ENCODE data around the gene OR4M1.
"Not testable (repeated sequence)": the region's sequence is repeated elsewhere in the genome, so short reads cannot be mapped to it uniquely, and the experiment has no call there.

OR4M1 gene

GRCh38 chr14:19823178-19823577 is 49.9 kb downstream of the OR4M1 start:
- no peak overlapping the region for H3K4me3 ChIP-seq (replicated peaks in 1 of 2; ENCODE audit: low read depth in 2 of 2, low read length in 2 of 2)
- peak in 1 of 2 donors; percentile 5 for DNase-seq (ENCODE audit: low read depth in 2 of 2)
- TF ChIP-seq, protein P1, sequence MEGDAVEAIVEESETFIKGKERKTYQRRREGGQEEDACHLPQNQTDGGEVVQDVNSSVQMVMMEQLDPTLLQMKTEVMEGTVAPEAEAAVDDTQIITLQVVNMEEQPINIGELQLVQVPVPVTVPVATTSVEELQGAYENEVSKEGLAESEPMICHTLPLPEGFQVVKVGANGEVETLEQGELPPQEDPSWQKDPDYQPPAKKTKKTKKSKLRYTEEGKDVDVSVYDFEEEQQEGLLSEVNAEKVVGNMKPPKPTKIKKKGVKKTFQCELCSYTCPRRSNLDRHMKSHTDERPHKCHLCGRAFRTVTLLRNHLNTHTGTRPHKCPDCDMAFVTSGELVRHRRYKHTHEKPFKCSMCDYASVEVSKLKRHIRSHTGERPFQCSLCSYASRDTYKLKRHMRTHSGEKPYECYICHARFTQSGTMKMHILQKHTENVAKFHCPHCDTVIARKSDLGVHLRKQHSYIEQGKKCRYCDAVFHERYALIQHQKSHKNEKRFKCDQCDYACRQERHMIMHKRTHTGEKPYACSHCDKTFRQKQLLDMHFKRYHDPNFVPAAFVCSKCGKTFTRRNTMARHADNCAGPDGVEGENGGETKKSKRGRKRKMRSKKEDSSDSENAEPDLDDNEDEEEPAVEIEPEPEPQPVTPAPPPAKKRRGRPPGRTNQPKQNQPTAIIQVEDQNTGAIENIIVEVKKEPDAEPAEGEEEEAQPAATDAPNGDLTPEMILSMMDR (IDR thresholded peaks at IDR 0.05; ENCODE audit: low read depth, low read length) = no peak

DNA sequence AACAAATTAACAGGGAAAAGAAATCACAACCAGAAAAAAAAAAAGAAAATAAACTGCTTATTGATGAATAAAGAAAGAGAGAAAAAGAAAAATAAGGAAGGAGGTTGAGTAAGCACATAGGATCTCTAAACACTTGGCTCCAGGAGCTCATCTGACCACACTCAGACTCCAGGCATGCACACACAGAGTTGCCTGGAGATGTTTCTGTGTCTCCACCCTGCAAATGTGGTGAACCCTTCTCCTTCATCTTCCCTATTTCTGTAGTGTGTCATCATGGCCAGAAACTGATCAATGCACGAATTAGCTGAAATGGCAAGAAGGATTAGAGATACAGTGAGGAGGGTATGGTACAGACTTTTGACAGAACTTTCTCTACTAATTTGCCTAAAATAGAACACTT is 50.5 kb downstream of the OR4M1 start:
- TF ChIP-seq, protein P1 (IDR thresholded peaks at IDR 0.05; ENCODE audit: low read depth, low read length) = no peak
- no peak overlapping the region for H3K4me3 ChIP-seq (replicated peaks in 1 of 2; ENCODE audit: low read depth in 2 of 2, low read length in 2 of 2)
- peak in 1 of 2 donors; percentile 47 for DNase-seq (ENCODE audit: low read depth in 2 of 2)

- not testable (repeated sequence) for DNase-seq (ENCODE audit: low read depth in 2 of 2); H3K4me3 ChIP-seq (replicated peaks in 1 of 2; ENCODE audit: low read depth in 2 of 2, low read length in 2 of 2)
These were observed 54.4 kb downstream of the OR4M1 start for GRCh38 chr14:19827626-19828244.

DNA sequence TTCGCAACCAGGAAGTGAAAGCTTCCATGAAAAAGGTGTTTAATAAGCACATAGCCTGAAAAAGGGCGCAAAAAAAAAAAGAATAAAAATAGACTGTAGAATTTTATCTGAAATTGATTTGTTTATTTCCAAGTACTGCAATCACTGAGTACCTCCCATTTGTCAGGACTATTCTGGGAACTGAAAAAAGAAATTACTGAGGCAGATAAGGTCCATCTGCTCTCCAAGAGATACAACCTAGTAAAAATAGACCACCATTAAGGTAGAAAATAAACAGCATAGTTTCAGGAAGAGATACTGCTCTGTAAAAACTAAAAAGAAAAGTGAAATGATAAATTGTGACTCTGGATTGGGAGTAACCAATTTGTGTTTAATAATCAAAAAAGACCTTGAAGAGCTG is 55.0 kb downstream of the OR4M1 start:
- H3K4me3 ChIP-seq (replicated peaks in 1 of 2; ENCODE audit: low read depth in 2 of 2, low read length in 2 of 2) = no peak overlapping the region
- no peak for DNase-seq (ENCODE audit: low read depth in 2 of 2)
- TF ChIP-seq, protein P1 (IDR thresholded peaks at IDR 0.05; ENCODE audit: low read depth, low read length) = no peak

Data from cardiac fibroblast (primary cell).